Measurements from ENCODE around the gene C1orf232. TPM values are rescaled to one million over a fixed set of nuclear protein-coding genes. Genes with fewer than 3 reads are reported as not detected.

Gene C1orf232
- not detected in 2 replicates for total RNA-seq (2014; rRNA removed; shearing (Covaris generic))

- peak; percentile 32 for DNase-seq (ENCODE audit: low read depth)
Measured at GRCh38 chr1:26168410-26169197, at the start of gene C1orf232. C1orf232 (minus strand) TSS chr1:26168963; CDS start chr1:26168499, 464 bp downstream.

- DNase-seq (ENCODE audit: low read depth) = no peak
Measured at GRCh38 chr1:26215246-26215645, 46.5 kb upstream of the C1orf232 start.

GRCh38 chr1:26213335-26213905, 44.7 kb upstream of the C1orf232 start:
- no peak for DNase-seq (ENCODE audit: low read depth)

GRCh38 chr1:26212726-26213125, 44.0 kb upstream of the C1orf232 start:
- no peak for DNase-seq (ENCODE audit: low read depth)

- no peak for DNase-seq (ENCODE audit: low read depth)
Measured at GRCh38 chr1:26210147-26210870, 41.5 kb upstream of the C1orf232 start.

GRCh38 chr1:26203642-26204318, 35.0 kb upstream of the C1orf232 start:
- DNase-seq (ENCODE audit: low read depth) = no peak

GRCh38 chr1:26200413-26200812, 31.6 kb upstream of the C1orf232 start:
- no peak for DNase-seq (ENCODE audit: low read depth)

GRCh38 chr1:26197813-26198212, 29.1 kb upstream of the C1orf232 start:
- no peak for DNase-seq (ENCODE audit: low read depth)

- DNase-seq (ENCODE audit: low read depth) = no peak
Measured at GRCh38 chr1:26197301-26197700, 28.5 kb upstream of the C1orf232 start.

GRCh38 chr1:26195805-26196204, 27.0 kb upstream of the C1orf232 start:
- DNase-seq (ENCODE audit: low read depth) = no peak

- no peak for DNase-seq (ENCODE audit: low read depth)
Measured at GRCh38 chr1:26191739-26192138, 23.0 kb upstream of the C1orf232 start.

- DNase-seq (ENCODE audit: low read depth) = peak; percentile 47
Measured at GRCh38 chr1:26190373-26190987, 21.7 kb upstream of the C1orf232 start, which contains the start of gene CATSPER4. CATSPER4 (plus strand) TSS chr1:26190602; CDS start chr1:26190628, 26 bp downstream.

- DNase-seq (ENCODE audit: low read depth) = no peak
Measured at GRCh38 chr1:26189751-26190275, 21.1 kb upstream of the C1orf232 start.

GRCh38 chr1:26189331-26189730, 20.6 kb upstream of the C1orf232 start:
- DNase-seq (ENCODE audit: low read depth) = no peak

GRCh38 chr1:26188477-26188876, 19.7 kb upstream of the C1orf232 start:
- DNase-seq (ENCODE audit: low read depth) = no peak

- no peak for DNase-seq (ENCODE audit: low read depth)
Measured at GRCh38 chr1:26187882-26188281, 19.1 kb upstream of the C1orf232 start.

- DNase-seq (ENCODE audit: low read depth) = no peak
Measured at GRCh38 chr1:26184883-26185282, 16.1 kb upstream of the C1orf232 start.

- DNase-seq (ENCODE audit: low read depth) = no peak
Measured at GRCh38 chr1:26184086-26184485, 15.3 kb upstream of the C1orf232 start.

- DNase-seq (ENCODE audit: low read depth) = no peak
Measured at GRCh38 chr1:26182383-26182696, 13.6 kb upstream of the C1orf232 start.

GRCh38 chr1:26181586-26182382, 13.0 kb upstream of the C1orf232 start:
- peak; percentile 75 for DNase-seq (ENCODE audit: low read depth)

Measured in M059J (cell line).